ENCODE results near the gene YTHDF2. TPM values are rescaled to one million over a fixed set of nuclear protein-coding genes. Genes with fewer than 3 reads are reported as not detected.

The YTHDF2 gene
- total and polyA plus RNA-seq, 11 donors = 20.7 to 56.3 (median 38.9) TPM

- no peaks in the 10 kb centered on the region for H3K36me3 ChIP-seq
- no peak for TF ChIP-seq CTCF (IDR thresholded peaks at IDR 0.05)
- TF ChIP-seq POLR2A (IDR thresholded peaks at IDR 0.05) = no peak
These were observed 76.1 kb downstream of the YTHDF2 start for GRCh38 chr1:28812669-28813468.

GRCh38 chr1:28813931-28814465, 77.3 kb downstream of the YTHDF2 start:
- H3K27me3 ChIP-seq = peaks cover 18 to 83% (median 43%) of the 10 kb centered on the region in 9 donors
- intact Hi-C loops (cut with DNase I) = no loop called here
- TF ChIP-seq CTCF (IDR thresholded peaks at IDR 0.05) (no peak), POLR2A (IDR thresholded peaks at IDR 0.05) (no peak)
- no peaks in the 10 kb centered on the region for H3K9me3 ChIP-seq
- DNase-seq (no peak), ATAC-seq (no peak)
- no peak overlapping the region for H3K4me3 ChIP-seq
- H3K36me3 ChIP-seq = no peaks in the 10 kb centered on the region
- 80 to 86% (median 82%) methylated on average over 15 of the region's 15 CpGs for WGBS, 4 donors
- peaks cover 0 to 9% (median 0%) of the 10 kb centered on the region in 12 donors for H3K4me1 ChIP-seq
- no peak overlapping the region for H3K27ac ChIP-seq

More at GRCh38 chr1:28812669-28813468, 76.1 kb downstream of the YTHDF2 start:
- 35 to 59% (median 39%) methylated on average over 25 to 34 of the region's 34 CpGs for WGBS, 4 donors
- H3K27ac ChIP-seq = no peak overlapping the region
- no peaks in the 10 kb centered on the region for H3K9me3 ChIP-seq
- peaks cover 18 to 84% (median 43%) of the 10 kb centered on the region in 9 donors for H3K27me3 ChIP-seq
- no peak overlapping the region for H3K4me3 ChIP-seq
- intact Hi-C loops (cut with DNase I) = no loop called here
- ATAC-seq (no peak), DNase-seq (no peak)
- peaks cover 0 to 9% (median 0%) of the 10 kb centered on the region in 12 donors for H3K4me1 ChIP-seq

GRCh38 chr1:28815533-28816185, 78.9 kb downstream of the YTHDF2 start:
- 31 to 41% (median 37%) methylated on average over 11 to 12 of the region's 12 CpGs for WGBS, 4 donors
- TF ChIP-seq CTCF (IDR thresholded peaks at IDR 0.05) (no peak), POLR2A (IDR thresholded peaks at IDR 0.05) (no peak)
- H3K9me3 ChIP-seq = no peaks in the 10 kb centered on the region
- peaks cover 16 to 73% (median 37%) of the 10 kb centered on the region in 9 donors for H3K27me3 ChIP-seq
- H3K4me3 ChIP-seq = no peak overlapping the region
- H3K4me1 ChIP-seq = peaks cover 0 to 9% (median 0%) of the 10 kb centered on the region in 12 donors
- no peaks in the 10 kb centered on the region for H3K36me3 ChIP-seq
- H3K27ac ChIP-seq = no peak overlapping the region
- no peak for ATAC-seq
- DNase-seq = no peak
- intact Hi-C loops (cut with DNase I) = no loop called here

- DNase-seq (no peak), ATAC-seq (no peak)
- H3K27me3 ChIP-seq = peaks cover 10 to 58% (median 30%) of the 10 kb centered on the region in 9 donors
- WGBS, 4 donors = 74 to 83% (median 76%) methylated on average over 7 of the region's 7 CpGs
- TF ChIP-seq CTCF (IDR thresholded peaks at IDR 0.05) = no peak
- TF ChIP-seq POLR2A (IDR thresholded peaks at IDR 0.05) = no peak
- intact Hi-C loops (cut with DNase I) = no loop called here
- H3K9me3 ChIP-seq = no peaks in the 10 kb centered on the region
- peaks cover 0 to 4% (median 0%) of the 10 kb centered on the region in 12 donors for H3K4me1 ChIP-seq
- H3K36me3 ChIP-seq = no peaks in the 10 kb centered on the region
- H3K27ac ChIP-seq = no peak overlapping the region
- no peak overlapping the region for H3K4me3 ChIP-seq
These were observed 80.4 kb downstream of the YTHDF2 start for GRCh38 chr1:28817133-28817532.

Measured in heart left ventricle (tissue), 16 donors.